ENCODE results near the gene SHC2. TPM values are rescaled to one million over a fixed set of nuclear protein-coding genes. Genes with fewer than 3 reads are reported as not detected.

SHC2 gene
- total and polyA plus RNA-seq, 2 donors (not counting 3 experiments of a cell fraction or from before 2014, with no cell fraction given): 7.5 to 11.8 TPM

DNA sequence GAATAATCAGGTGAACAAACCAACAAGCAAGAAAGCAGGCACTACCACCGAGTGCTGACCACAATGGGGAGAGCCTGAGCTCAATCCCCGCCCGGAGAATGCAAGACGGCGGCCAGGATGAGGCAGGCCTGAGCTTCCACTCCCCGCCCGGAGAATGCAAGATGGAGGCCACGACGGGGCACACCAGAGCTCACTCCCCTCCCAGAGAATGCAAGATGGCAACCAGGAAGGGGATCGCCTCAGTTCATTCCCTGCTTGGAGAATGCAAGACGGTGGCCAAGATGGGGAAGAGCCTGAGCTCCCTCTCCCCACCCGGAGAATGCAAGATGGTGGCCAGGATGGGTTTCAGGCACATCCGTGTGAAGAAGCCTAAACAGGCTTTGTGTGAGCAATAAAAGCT lies 91.6 kb downstream of the SHC2 start:
- no peaks in the 10 kb centered on the region for H3K4me1 ChIP-seq (ENCODE audit: control insufficient read depth, extremely low read depth, insufficient read depth, low read length)
- no peak overlapping the region for H3K27ac ChIP-seq (ENCODE audit: insufficient read depth, low read depth, low read length)
- no peaks in the 10 kb centered on the region for H3K9me1 ChIP-seq (replicated peaks; ENCODE audit: control insufficient read depth, extremely low read depth, insufficient read depth, low read length)
- ChIA-PET CTCF (no interaction called here), POLR2A (no interaction called here)
- FAIRE-seq: no peak
- H3K4me2 ChIP-seq (ENCODE audit: insufficient read depth, low read length): no peak overlapping the region
- no peaks in the 10 kb centered on the region for H3K36me3 ChIP-seq (ENCODE audit: control insufficient read depth in 2 of 2, extremely low read depth in 1 of 2, insufficient read depth in 2 of 2, low read length in 2 of 2)
- no peak overlapping the region for H3K4me3 ChIP-seq (replicated peaks in 1 of 3; ENCODE audit: insufficient read depth in 1 of 3, low read depth in 1 of 3, low read length in 3 of 3)
- intact Hi-C loops (cut with micrococcal nuclease) (no loop called here), dilution Hi-C loops (cut with MboI; ENCODE audit: extremely low pct_ligation_motif_present, low sequenced_read_pairs) (no loop called here)
- no peaks in the 10 kb centered on the region for H3K79me2 ChIP-seq (ENCODE audit: control insufficient read depth, insufficient read depth, low read length)
- no peaks in the 10 kb centered on the region for H4K20me1 ChIP-seq (replicated peaks; ENCODE audit: control insufficient read depth, extremely low read depth, insufficient read depth, low read length)
- H2AFZ ChIP-seq (ENCODE audit: low read depth, low read length): no peak overlapping the region
- DNase-seq (ENCODE audit: low read depth, low spot score): no peak
- H3K27me3 ChIP-seq (ENCODE audit: control insufficient read depth in 2 of 2, insufficient read depth in 2 of 2, low read length in 2 of 2): peaks cover 0 to 4% of the 10 kb centered on the region in 2 experiments
- no peaks in the 10 kb centered on the region for H3K9me3 ChIP-seq (replicated peaks; ENCODE audit: control insufficient read depth, insufficient read depth, low read length)
- no TSS peak for BruUV-seq (replicated peaks)
- TF ChIP-seq POLR2AphosphoS5 (IDR thresholded peaks at IDR 0.05; ENCODE audit: insufficient read depth, low read depth, low read length): no peak
- no peak for TF ChIP-seq POLR2A (IDR thresholded peaks at IDR 0.05; ENCODE audit: low read depth, low read length)
- TF ChIP-seq GATA2 (IDR thresholded peaks at IDR 0.05; ENCODE audit: insufficient read depth, insufficient read length, low read depth, low read length): no peak
- TF ChIP-seq FOS (IDR thresholded peaks at IDR 0.05; ENCODE audit: borderline replicate concordance, insufficient read depth, low read length): no peak
- TF ChIP-seq, protein P1, sequence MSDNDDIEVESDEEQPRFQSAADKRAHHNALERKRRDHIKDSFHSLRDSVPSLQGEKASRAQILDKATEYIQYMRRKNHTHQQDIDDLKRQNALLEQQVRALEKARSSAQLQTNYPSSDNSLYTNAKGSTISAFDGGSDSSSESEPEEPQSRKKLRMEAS (IDR thresholded peaks at IDR 0.05; ENCODE audit: insufficient read depth, insufficient read length): no peak
- no peak for TF ChIP-seq EZH2 (IDR thresholded peaks at IDR 0.05; ENCODE audit: borderline replicate concordance, low read depth, low read length, severe bottlenecking)
- no peak for TF ChIP-seq JUN (IDR thresholded peaks at IDR 0.05; ENCODE audit: borderline replicate concordance, insufficient read depth, insufficient read length, low read depth)
- TF ChIP-seq, protein P2, sequence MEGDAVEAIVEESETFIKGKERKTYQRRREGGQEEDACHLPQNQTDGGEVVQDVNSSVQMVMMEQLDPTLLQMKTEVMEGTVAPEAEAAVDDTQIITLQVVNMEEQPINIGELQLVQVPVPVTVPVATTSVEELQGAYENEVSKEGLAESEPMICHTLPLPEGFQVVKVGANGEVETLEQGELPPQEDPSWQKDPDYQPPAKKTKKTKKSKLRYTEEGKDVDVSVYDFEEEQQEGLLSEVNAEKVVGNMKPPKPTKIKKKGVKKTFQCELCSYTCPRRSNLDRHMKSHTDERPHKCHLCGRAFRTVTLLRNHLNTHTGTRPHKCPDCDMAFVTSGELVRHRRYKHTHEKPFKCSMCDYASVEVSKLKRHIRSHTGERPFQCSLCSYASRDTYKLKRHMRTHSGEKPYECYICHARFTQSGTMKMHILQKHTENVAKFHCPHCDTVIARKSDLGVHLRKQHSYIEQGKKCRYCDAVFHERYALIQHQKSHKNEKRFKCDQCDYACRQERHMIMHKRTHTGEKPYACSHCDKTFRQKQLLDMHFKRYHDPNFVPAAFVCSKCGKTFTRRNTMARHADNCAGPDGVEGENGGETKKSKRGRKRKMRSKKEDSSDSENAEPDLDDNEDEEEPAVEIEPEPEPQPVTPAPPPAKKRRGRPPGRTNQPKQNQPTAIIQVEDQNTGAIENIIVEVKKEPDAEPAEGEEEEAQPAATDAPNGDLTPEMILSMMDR (IDR thresholded peaks at IDR 0.05; ENCODE audit: extremely low read depth in 1 of 2, insufficient read depth in 1 of 2, low read depth in 1 of 2, low read length in 2 of 2): no peak
- no peak for TF ChIP-seq MYC (IDR thresholded peaks at IDR 0.05; ENCODE audit: low read depth, low read length)
- H3K9ac ChIP-seq (replicated peaks; ENCODE audit: extremely low read depth, insufficient read depth, low read length): no peak overlapping the region

All from endothelial cell of umbilical vein (primary cell).